NCI-H187 (cell line): Measurements from ENCODE around the gene PCDHGC3.
A peak's percentile ranks its signal among the peaks of the same experiment; 100 is the strongest.

Experiments used
- DNase-seq, 2 experiments: peaks; one replicate each; lab custom pipeline; 2025; lab: John Stamatoyannopoulos, UW

PCDHGC3 gene

DNA sequence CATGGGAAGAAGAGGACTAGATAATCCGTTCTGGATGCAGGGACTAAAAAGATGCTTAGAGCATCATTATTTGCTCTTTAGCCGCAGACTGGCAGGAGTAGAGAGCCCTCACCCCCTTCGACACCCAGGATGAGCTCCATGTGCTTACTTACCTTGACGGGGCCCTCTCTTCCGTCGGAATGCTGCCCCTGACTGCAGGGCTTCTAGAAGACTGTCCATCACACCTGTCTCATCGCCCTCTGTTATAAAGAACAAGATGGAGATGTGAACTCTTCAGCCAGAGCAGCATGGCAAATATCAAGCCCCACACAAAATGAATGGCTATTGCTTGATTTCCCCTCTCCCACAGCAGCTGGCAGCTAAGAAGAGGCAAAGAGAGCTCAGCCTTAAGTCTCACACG is 48.2 kb downstream of the PCDHGC3 start:
- no peak for DNase-seq

DNA sequence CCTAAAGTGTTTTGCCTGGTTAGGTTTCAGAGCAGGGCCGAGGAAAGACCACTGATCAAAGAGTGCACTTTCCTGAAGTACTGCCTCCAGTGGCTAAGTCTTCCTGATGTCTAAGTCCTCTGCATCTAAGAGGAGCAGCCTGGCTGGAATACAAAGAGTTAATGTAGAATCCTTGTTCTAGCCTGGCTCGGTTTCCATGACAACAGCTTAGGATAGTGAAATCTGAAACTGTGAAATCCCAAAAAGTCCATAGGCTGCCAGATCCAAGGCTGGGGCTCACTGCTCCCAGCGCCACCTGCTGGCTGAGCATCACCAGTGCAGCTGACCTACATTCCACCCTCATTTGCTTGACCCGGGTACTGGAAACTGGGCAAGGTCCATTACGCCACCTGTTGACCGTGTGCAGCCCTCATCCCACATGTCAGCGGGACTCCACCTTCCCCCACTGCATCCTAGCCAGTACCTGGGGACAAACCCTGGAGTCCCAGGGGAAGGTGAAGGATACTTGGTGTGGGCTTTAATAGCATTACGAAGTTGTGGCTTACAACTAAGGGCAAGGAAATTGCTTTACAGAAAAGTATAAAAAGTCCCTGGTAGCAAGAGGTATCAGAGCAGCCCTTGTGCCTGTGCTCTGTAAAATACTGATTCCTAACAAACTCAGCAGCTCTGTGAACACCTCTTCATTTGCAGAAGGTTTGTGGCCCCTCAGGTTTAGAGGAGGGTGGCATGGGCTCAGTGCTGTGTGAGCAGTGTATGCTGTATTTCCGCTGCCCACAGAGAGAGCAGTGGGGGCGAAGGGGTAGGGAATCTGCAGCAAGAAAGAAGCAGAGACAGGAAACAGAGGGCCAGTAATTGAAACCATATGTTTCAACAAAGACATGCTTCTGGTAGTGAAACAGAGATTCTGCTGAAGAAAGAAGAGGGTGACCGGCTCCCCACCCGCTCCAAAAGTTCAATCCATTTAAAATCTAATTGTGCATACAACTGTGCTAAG is 49.1 kb downstream of the PCDHGC3 start:
- DNase-seq = peak; percentile 41 to 61

DNA sequence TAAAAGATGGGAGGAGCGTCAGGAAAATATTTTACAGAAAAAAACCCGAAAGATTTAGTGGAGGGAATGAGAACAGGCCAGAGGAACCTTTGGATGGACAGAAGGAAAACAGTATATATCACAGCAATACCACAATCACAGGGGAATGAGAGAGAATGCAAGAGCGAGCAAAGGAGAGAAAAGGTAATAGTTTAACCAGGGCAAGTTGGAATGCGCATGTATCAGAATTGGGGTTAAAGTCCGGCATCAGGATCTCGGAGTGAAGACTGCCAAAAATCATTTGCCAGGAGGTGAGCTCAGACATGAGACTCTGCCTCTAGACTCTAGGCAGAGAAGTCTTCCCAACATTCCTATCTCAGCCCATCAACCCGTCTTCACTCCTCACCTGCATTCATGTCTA is 49.9 kb downstream of the PCDHGC3 start:
- no peak for DNase-seq

GRCh38 chr5:141527426-141527825 is 51.7 kb downstream of the PCDHGC3 start:
- no peak for DNase-seq
